DOHH2 (cell line): ENCODE measurements around the gene XRCC3.

ENCODE experiments used
- EZH2phosphoT487 ChIP-seq: fragments of 200-600 bp; sonication (generic); IDR thresholded peaks from 2 replicates; pipeline ENCODE4 v1.6.1; 2017; ENCODE audit warnings: borderline replicate concordance, mild to moderate bottlenecking, antibody characterized with exemption, low read length, moderate library complexity, mixed read lengths
- TF ChIP-seq, protein P1 (sequence below): fragments of 200-600 bp; sonication (generic); IDR thresholded peaks from one replicate; pipeline ENCODE4 v1.5.1; 2014; ENCODE audit warnings: antibody characterized with exemption, mild to moderate bottlenecking, low read depth, low read length; ENCODE audit not compliant: poor library complexity, severe bottlenecking

DNA sequence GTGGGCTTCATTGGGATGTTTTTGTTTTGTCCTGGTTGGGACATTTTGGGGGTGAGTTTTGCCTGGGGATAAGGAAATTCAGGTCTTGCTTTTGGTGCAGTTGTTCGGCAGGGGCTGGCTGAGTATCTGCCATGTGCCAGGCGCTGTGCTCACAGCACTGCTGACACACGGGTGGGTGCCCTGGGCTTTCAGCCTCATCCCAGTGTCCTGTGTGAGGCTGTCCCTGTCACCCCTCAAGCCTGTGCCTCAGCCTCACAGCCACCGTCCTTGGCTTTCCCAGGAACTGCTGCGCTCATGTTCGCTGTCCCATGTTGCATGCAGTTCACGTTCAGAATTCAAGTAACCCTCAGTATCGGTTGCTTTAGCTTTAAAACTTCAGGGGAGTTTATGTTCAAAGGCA, 24.9 kb downstream of the XRCC3 start:
- TF ChIP-seq, protein P1, sequence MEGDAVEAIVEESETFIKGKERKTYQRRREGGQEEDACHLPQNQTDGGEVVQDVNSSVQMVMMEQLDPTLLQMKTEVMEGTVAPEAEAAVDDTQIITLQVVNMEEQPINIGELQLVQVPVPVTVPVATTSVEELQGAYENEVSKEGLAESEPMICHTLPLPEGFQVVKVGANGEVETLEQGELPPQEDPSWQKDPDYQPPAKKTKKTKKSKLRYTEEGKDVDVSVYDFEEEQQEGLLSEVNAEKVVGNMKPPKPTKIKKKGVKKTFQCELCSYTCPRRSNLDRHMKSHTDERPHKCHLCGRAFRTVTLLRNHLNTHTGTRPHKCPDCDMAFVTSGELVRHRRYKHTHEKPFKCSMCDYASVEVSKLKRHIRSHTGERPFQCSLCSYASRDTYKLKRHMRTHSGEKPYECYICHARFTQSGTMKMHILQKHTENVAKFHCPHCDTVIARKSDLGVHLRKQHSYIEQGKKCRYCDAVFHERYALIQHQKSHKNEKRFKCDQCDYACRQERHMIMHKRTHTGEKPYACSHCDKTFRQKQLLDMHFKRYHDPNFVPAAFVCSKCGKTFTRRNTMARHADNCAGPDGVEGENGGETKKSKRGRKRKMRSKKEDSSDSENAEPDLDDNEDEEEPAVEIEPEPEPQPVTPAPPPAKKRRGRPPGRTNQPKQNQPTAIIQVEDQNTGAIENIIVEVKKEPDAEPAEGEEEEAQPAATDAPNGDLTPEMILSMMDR: no peak
- no peak for TF ChIP-seq EZH2phosphoT487
